GM21717 (cell line): ENCODE data around the gene RPS26.
"Not testable (repeated sequence)": the region's sequence is repeated elsewhere in the genome, so short reads cannot be mapped to it uniquely, and the experiment has no call there.

ENCODE experiments used
- ATAC-seq: cut with Tn5 transposase; IDR thresholded peaks from one replicate; pipeline ENCODE4 v1.9.1; 2021; ENCODE audit warnings: mild to moderate bottlenecking, moderate library complexity; ENCODE audit not compliant: unreplicated experiment

RPS26 gene

GRCh38 chr12:56074396-56074795 is 32.7 kb downstream of the RPS26 start:
- no peak for ATAC-seq

- not testable (repeated sequence) for ATAC-seq
These were observed 36.2 kb downstream of the RPS26 start for GRCh38 chr12:56077966-56078365.

GRCh38 chr12:56078427-56078826 is 36.7 kb downstream of the RPS26 start:
- no peak for ATAC-seq

GRCh38 chr12:56078931-56079722 is 37.4 kb downstream of the RPS26 start:
- peak; percentile 54 for ATAC-seq

- peak; percentile 51 for ATAC-seq
These were observed 38.2 kb downstream of the RPS26 start, which contains the start of gene ERBB3 for GRCh38 chr12:56079723-56080555. Gene ERBB3 (plus strand): TSS chr12:56080165. CDS start chr12:56080301, 136 bp downstream.

GRCh38 chr12:56080556-56081138 is 38.9 kb downstream of the RPS26 start:
- no peak for ATAC-seq

GRCh38 chr12:56081393-56082347 is 40.0 kb downstream of the RPS26 start:
- no peak for ATAC-seq

- ATAC-seq: no peak
These were observed 40.7 kb downstream of the RPS26 start for GRCh38 chr12:56082382-56082781.

- no peak for ATAC-seq
These were observed 41.2 kb downstream of the RPS26 start for GRCh38 chr12:56082967-56083366.

- ATAC-seq: no peak
These were observed 43.3 kb downstream of the RPS26 start for GRCh38 chr12:56084958-56085543.

GRCh38 chr12:56086096-56086495 is 44.4 kb downstream of the RPS26 start:
- ATAC-seq: no peak

GRCh38 chr12:56086608-56087007 is 44.9 kb downstream of the RPS26 start:
- ATAC-seq: no peak

- ATAC-seq: no peak
These were observed 45.5 kb downstream of the RPS26 start for GRCh38 chr12:56087220-56087619.
